ENCODE results near the gene ULK4. TPM values are rescaled to one million over a fixed set of nuclear protein-coding genes. Genes with fewer than 3 reads are reported as not detected.
A peak's percentile ranks its signal among the peaks of the same experiment; 100 is the strongest.
"Not testable (repeated sequence)": the region's sequence is repeated elsewhere in the genome, so short reads cannot be mapped to it uniquely, and the experiment has no call there.

The ULK4 gene
- polyA plus RNA-seq (ENCODE audit: insufficient read length), result 6.3 TPM
- long read RNA-seq, donor 1, result 0 reads
- long read RNA-seq, donor 2, result 0 reads
- long read RNA-seq, donor 3, result 0 reads
- long read RNA-seq, donor 4, result 0 reads
- long read RNA-seq, donor 5, full-length matches to known transcripts, result 1 of 1 reads
- long read RNA-seq, donor 5, partial matches to known transcripts, result 0 of 1 reads
- long read RNA-seq, donor 5, other reads (novel, unspliced or antisense), result 0 of 1 reads
- long read RNA-seq, donor 6, result 0 reads
- long read RNA-seq, donor 7, partial matches to known transcripts, result 0 of 1 reads
- long read RNA-seq, donor 7, other reads (novel, unspliced or antisense), result 0 of 1 reads
- long read RNA-seq, donor 8, result 0 reads

- peak; percentile 98 for DNase-seq
These were observed at the start of gene ULK4 for GRCh38 chr3:41961751-41962679. Gene ULK4 (minus strand): TSS chr3:41962103. CDS start chr3:41954759, 7,344 bp downstream.

- no peak for DNase-seq
These were observed 48.6 kb upstream of the ULK4 start for GRCh38 chr3:42010530-42010929.

DNA sequence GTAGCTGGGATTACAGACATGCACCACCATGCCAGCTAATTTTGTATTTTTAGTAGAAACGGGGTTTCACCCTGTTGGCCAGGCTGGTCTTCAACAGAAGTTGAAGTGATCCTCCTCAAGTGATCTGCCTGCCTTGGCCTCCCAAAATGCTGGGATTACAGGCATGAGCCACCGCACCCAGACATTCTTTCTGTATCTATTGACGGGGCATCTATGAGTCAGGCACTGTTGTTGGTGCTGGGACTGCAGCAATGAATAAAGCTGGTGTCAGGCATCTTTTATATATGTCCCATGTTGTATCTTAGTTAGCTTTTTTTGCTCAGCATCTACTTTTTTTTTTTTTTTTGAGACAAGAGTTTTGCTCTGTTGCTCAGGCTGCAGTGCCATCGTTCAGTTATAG is 47.6 kb upstream of the ULK4 start:
- no peak for DNase-seq

- DNase-seq, result no peak
These were observed 45.9 kb upstream of the ULK4 start for GRCh38 chr3:42007785-42008184.

DNA sequence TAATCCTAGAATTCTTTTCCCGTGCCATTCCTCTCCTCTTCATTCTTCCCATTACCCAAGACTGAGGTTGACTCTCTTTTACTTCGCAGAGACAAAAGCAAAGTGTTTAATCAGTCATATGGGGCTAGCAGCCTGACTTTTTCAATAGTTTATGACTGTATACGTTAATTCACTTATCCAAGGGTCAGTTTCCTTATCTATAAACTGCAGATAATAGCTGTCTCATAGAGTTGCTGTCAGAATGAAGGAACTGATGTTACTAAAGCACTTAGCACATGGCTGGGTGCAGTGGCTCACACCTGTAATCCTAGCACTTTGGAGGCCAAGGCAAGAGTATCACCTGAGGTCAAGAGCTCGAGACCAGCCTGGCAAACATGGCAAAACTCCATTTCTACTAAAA is 43.5 kb upstream of the ULK4 start:
- no peak for DNase-seq

DNA sequence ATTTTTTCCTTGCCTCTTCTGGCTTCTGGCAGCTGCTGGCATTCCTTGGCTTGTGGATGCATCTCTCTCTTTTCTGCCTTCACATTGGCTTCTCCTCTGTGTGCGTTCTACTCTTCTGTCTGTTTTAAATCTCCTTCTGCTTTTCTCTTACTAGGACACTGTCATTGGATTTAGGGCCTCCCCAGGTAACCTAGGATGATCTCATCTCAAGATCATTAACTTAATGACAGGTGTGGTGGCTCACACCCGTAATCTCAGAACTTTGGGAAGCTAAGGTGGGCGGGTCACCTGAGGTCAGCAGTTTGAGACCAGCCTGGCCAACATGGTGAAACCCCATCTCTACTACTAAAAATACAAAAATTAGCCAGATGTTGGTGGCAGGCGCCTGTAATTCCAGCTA is 40.9 kb upstream of the ULK4 start:
- no peak for DNase-seq

DNA sequence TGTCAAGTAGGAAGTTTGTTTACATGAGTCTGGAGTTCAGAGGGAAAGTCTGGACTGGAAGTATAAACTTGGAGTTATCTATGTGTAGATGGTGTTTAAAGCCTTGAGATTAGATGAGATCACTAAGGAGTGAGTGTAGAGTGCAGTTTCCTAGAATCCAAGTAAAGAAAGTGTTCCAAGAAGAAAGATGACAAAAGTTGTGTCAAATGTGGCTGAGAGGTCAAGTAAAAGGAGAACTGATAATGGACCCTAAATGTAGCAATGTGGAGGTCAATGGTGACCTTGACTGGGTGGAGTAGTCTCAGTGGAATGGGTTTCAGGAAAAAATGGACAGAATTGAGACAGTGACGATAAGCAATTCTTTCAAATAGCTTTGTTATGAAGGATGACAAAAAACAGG is 39.9 kb upstream of the ULK4 start:
- no peak for DNase-seq

- no peak for DNase-seq
These were observed 38.0 kb upstream of the ULK4 start for GRCh38 chr3:41999909-42000308.

- no peak for DNase-seq
These were observed 36.0 kb upstream of the ULK4 start for GRCh38 chr3:41997702-41998550.

DNA sequence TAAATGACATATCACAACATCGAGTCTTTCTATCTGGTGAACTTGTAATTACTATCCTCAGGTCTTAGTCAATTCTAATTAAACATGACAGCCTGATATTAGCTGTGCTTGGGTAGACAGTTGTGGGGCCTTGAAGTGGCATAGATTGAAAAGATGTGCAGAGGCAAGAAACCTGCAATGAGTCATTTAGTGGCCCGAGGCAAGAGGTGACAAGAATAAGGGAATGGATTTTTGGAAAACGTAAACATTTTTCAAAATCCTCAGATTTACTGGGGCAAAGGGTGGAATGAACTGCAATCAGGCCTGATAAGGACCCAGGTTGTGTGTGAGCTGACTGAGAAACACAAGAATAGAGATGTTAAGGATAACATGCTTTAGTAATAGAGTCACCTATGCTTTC is 29.5 kb upstream of the ULK4 start:
- DNase-seq, result no peak

DNA sequence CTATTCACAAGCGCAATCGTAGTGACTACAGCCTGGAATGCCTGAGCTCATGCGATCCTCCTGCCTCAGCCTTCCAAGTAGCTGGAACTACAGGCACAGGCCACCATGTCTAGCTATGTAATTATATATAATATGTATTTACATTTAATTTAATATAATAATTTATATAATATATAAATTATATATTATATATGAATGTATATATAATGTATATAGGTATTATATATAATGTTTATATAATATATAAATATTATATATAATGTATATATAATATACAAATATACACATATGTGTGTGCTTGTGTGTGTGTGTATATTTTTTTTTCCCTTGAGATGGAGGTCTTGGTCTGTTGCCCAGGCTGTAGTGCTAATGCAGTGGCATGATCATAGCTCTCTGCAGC is 27.6 kb upstream of the ULK4 start:
- DNase-seq, result no peak

- no peak for DNase-seq
These were observed 25.7 kb upstream of the ULK4 start for GRCh38 chr3:41987627-41988026.

DNA sequence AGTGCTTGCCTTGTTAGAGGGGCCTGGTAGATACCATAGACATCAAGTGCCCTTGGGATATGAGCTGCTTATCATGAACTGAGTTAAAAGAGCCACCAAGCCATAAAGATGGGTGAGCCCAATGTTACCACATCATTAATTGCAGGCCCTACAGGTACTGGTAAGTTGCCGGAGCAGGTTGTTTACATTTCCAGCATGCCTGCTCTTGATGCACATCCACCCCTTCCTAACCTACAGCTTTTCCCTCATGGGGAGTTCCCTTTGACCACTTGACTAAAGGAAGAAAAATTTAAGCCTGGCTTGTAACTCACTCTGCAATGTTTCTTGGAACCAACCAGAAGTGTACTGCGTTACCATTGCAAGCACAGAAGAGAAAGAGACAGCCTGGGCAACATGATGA is 24.7 kb upstream of the ULK4 start:
- no peak for DNase-seq

DNA sequence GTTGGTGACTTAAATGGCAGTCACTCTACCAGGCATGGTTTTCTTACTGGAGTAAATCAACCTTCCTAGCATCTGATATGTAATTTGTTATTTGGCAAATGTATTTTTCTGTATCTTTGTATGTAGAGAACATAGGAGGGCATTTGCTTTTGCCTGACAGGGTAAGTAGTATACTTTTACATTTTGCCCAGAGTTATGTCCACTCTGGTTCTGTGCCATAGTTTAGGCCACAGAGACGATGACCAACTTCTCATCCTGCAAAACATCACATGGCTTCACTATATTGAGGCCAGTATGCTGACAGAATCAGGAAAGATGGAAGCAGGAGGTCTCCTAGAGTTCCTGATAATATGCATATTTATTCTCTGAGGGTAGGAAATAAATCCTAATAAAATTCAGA is 23.1 kb upstream of the ULK4 start:
- DNase-seq, result no peak

DNA sequence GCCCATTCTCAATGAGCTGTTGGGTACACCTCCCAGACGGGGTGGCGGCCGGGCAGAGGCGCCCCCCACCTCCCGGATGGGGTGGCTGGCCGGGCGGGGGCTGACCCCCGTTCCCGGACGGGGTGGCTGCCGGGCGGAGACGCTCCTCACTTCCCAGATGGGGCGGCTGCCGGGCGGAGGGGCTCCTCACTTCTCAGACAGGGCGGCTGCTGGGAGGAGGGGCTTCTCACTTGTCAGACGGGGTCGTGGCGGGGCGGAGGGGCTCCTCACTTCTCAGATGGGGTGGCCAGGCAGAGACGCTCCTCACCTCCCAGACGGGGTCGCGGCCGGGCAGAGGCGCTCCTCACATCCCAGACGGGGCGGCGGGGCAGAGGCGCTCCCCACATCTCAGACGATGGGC is 21.2 kb upstream of the ULK4 start:
- not testable (repeated sequence) for DNase-seq

- not testable (repeated sequence) for DNase-seq
These were observed 15.5 kb upstream of the ULK4 start for GRCh38 chr3:41977401-41977800.

GRCh38 chr3:41975416-41976103 is 13.7 kb upstream of the ULK4 start:
- DNase-seq, result no peak

GRCh38 chr3:41974223-41974622 is 12.3 kb upstream of the ULK4 start:
- DNase-seq, result no peak

- DNase-seq, result no peak
These were observed 10.9 kb upstream of the ULK4 start for GRCh38 chr3:41972802-41973201.

DNA sequence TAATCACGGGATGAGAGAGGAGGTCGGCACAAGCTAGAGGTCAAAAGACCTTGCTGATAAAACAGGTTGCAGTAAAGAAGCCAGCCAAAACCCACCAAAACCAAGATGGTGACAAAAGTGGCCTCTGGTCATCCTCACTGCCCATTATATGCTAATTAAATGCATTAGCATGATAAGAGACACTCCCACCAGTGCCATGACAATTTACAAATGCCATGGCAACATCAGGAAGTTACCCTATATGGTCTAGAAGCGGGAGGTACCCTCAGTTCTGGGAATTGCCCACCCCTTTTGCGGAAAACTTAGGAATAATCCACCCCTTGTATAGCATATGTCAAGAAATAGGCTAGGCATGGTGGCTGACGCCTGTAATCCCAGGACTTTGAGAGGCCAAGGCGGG is 4.3 kb upstream of the ULK4 start:
- DNase-seq, result no peak

DNA sequence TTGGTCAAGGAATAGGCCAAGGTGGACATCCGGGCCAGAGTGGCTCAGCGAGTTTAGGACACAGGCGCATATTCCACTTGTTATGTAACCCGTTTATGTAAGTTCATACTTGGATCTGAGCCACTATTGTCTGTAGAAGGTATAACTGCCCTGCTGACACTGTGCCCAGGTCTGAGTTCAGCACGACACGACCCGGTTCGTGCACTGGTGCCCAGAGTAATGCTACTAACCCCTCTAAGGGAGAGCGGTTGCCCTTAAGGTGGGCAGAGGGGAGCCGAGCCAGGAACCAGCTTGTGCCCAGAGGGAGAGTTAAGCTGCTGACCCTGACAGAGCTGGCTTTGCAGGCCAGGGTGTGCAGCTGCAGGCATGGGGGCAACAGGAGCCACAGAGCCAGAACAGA is 1.9 kb upstream of the ULK4 start:
- no peak for DNase-seq

Measured in left kidney (tissue), 8 donors.